ENCODE measurements around the gene ZNF90. TPM values are rescaled to one million over a fixed set of nuclear protein-coding genes. Genes with fewer than 3 reads are reported as not detected.
"Not testable (repeated sequence)": the region's sequence is repeated elsewhere in the genome, so short reads cannot be mapped to it uniquely, and the experiment has no call there.

ZNF90 gene
- total RNA-seq, 1 donor from 2014 or later = 0.94 TPM

DNA sequence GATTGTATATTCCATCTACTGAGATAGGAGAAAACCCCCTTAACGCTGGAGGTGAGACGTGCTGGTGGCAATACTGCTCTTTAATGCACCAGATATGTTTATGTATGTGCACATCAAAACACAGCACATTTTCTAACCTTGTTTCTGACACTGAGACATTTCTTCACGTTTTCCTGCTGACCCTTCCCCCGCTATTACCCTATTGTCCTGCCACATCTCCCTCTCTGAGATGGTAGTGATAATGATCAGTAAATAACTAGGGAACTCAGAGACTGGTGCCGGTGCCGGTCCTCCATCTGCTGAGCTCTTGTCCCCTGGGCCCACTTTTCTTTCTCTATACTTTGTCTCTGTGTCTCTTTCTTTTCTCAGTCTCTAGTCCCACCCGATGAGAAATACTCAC, 5.1 kb downstream of the ZNF90 start:
- intact Hi-C loops (cut with DNase I); DNase-seq (ENCODE audit: low spot score): not testable (repeated sequence)

DNA sequence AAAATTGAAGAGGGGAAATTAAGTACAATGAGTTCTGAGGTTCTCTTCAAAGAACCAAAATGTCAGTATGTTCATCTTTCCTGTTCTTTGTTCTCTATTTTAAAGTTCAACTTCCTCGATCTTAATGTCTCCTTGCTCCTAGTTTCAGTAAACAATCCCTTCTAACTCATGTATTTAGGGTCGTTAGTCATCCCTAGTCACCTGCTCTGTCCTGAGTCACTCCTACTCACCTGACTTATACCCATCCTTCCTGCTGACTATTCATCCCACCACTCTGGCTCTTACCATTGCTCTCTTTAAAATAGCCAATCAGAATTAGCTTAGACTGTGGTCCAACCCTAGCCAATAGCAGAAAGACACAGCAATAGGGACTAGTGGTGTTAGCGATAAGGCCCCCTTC, 24.3 kb downstream of the ZNF90 start:
- intact Hi-C loops (cut with DNase I) = no loop called here
- DNase-seq (ENCODE audit: low spot score) = no peak

DNA sequence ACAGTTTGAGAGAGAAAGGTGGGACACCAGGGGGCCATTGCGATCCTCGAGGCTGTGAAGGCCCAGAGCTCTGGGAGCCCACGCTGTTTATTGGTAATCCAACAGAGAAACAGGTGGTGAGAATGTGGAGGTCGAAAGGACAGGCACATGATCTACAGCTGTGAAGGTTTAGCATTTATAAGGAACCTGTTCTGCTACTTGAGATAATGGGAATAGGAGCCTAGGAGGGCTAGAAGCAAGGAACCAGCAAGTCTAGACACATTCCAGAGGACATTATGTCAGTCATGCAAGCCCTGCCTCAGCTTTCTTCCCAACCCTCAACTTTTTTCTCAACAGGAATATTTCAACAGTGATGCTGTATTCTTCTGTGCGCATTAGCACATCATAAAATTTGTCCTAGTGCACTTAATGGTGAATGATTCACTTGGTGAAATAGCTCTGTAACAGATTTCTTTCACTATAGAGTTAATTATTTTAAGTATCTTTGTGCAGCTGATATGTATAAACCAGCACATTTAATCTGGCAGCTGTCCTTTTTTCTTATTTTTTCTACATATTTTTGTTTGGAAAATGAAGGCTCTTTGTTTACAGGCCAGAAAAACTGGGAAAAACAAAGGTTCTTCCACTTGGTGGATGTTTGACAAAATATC, 25.4 kb downstream of the ZNF90 start:
- no peak for DNase-seq (ENCODE audit: low spot score)
- intact Hi-C loops (cut with DNase I) = no loop called here

DNA sequence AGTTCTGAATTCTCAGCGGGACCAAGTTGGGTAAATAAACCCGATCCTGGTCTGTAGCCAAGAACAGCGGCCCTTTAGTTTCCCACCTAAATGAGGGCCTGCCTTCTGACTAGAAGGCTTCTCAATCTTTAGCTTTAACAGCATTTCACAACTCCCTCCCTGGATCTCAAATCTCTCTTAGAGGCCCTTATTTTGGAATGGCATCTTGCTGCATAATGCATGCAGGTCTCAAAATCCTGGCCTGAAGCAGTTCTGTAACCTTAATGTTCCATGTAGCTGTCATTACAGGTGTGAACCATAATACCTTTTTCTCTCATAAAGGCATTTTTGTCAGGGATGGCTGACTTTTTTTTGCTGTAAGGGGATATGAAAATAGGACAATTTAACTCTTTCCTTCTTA, 29.5 kb downstream of the ZNF90 start:
- intact Hi-C loops (cut with DNase I) = no loop called here
- no peak for DNase-seq (ENCODE audit: low spot score)

DNA sequence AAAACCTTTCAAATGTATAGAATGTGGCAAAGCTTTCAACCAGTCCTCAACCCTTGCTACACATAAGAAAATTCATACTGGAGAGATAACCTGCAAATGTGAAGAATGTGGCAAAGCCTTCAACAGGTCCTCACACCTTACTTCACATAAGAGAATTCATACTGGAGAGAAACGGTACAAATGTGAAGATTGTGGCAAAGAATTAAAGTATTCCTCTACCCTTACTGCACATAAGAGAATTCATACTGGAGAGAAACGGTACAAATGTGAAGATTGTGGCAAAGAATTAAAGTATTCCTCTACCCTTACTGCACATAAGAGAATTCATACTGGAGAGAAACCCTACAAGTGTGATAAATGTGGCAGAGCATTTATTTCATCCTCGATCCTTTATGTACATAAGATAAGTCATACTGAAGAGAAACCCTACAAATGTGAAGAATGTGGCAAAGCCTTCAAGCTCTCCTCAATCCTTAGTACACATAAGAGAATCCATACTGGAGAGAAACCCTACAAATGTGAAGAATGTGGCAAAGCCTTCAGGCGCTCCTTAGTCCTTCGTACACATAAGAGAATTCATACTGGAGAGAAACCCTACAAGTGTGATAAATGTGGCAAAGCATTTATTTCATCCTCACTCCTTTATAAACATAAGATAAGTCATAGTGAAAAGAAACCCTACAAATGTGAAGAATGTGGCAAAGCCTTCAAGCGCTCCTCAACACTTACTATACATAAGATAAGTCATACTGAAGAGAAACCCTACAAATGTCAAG, 40.5 kb downstream of the ZNF90 start:
- DNase-seq (ENCODE audit: low spot score); intact Hi-C loops (cut with DNase I): not testable (repeated sequence)

DNA sequence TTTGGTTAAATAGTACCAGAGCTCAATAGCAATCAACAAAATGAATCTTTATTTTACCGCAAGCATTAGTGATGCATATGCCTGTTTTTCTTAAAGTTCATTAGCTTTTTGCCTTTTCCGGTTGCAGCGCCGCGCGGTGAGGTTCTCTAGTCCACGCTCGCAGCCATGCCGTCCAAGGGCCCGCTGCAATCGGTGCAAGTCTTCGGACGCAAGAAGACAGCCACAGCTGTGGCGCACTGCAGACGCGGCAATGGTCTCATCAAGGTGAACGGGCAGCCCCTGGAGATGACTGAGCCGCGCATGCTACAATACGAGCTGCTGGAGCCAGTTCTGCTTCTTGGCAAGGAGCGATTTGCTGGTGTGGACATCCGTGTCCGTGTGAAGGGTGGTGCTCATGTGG, 47.1 kb downstream of the ZNF90 start:
- intact Hi-C loops (cut with DNase I) = no loop called here

DNA sequence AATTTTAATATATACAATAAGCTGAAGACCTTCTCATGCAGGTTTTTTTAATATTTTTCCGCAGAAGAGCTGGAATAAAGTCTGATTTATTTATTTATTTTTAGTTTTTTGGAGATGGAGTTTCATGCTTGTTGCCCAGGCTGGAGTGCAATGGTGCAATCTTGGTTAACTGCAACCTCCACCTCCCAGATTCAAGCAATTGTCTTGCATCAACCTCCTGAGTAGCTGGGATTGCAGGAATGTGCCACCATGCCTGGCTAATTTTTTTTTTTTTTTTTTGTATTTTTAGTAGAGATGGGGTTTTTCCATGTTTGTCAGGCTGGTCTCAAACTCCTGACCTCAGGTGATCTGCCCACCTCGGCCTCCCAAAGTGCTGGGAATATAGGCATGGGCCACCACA, 55.1 kb downstream of the ZNF90 start:
- intact Hi-C loops (cut with DNase I); DNase-seq (ENCODE audit: low spot score): not testable (repeated sequence)

More for the DNA sequence above, 47.1 kb downstream of the ZNF90 start:
- DNase-seq (ENCODE audit: low spot score) = no peak

DNA sequence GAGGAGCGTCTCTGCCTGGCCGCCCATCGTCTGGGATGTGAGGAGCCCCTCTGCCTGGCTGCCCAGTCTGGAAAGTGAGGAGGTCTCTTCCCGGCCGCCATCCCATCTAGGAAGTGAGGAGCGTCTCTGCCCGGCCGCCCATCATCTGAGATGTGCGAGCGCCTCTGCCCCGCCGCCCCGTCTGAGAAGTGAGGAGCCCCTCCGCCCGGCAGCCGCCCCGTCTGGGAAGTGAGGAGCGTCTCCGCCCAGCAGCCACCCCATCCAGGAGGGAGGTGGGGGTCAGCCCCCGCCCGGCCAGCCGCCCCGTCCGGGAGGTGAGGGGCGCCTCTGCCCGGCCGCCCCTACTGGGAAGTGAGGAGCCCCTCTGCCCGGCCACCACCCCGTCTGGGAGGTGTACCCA, 59.9 kb downstream of the ZNF90 start:
- DNase-seq (ENCODE audit: low spot score); intact Hi-C loops (cut with DNase I): not testable (repeated sequence)

DNA sequence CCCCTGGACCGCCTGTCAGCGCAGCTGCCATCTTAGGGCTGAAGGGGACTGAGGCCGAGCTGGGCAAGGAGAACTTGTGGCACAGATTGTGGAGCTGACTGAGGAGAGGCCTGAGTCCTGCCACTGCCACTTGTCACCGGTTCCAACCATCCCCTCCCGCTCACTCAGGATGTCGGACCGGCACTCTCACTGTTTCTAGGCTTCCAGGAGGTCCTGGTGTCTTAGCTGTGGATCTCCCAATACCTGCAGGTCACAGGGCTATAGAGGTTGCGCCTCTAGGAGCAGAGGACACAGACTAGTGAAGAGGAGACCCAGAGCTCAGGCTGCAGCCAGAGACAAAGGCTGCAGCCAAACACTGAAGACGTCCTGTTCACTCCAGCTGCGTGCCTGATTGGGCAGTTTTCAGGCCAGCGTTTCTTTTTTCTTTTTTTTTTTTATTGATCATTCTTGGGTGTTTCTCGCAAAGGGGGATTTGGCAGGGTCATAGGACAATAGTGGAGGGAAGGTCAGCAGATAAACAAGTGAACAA, 73.9 kb downstream of the ZNF90 start:
- intact Hi-C loops (cut with DNase I) = no loop called here

DNA sequence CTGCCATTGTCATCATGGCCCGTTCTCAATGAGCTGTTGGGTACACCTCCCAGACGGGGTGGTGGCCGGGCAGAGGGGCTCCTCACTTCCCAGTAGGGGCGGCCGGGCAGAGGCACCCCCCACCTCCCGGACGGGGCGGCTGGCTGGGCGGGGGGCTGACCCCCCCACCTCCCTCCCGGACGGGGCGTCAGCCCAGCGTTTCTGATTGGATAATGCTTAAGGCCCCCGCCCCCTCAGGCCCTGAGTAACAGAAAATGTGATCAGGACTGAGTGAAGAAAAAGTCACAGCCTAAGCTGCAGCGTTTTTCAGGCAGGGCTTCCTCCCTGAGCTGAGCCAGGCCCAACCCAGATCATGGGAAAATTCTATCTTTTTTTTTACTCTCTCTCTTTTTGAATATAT, 74.7 kb downstream of the ZNF90 start:
- DNase-seq (ENCODE audit: low spot score); intact Hi-C loops (cut with DNase I): not testable (repeated sequence)

More for the DNA sequence above, 73.9 kb downstream of the ZNF90 start:
- no peak for DNase-seq (ENCODE audit: low spot score)

DNA sequence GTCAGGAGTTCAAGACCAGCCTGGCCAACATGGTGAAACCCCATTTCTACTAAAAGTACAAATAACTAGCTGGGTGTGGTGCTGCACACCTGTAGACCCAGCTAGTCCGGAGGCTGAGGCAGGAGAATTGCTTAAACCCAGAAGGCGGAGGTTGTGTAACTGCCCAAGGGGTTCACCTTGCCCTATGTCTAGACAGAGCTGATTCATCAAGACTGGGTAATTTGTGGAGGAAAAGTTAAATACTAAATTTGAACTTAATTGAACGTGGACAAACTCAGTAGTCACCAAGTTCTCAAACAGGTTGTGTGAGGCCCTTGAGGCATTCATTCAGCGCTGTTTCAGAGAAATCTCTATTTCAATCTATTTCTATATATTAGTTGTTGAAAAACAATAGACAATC, 75.5 kb downstream of the ZNF90 start:
- DNase-seq (ENCODE audit: low spot score) = no peak
- intact Hi-C loops (cut with DNase I) = no loop called here

DNA sequence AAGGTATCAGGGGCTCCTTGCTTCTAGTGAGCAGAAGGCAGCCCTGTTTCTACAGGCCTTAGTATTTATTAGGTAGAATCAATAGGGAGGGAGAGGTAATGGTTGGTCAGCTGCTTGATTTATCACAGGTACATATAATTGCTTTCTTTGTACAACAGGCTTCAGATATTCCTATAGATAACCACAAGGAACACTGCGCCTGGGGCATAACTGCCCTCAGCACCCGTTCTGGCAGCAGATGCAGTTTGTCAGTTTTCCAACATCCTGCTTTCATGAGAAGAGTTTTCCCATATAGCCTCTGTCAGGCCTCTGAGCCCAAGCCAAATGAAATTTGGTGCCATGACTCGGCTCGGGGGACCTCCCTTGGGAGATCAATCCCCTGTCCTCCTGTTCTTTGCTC, 76.8 kb downstream of the ZNF90 start:
- no peak for DNase-seq (ENCODE audit: low spot score)
- intact Hi-C loops (cut with DNase I) = no loop called here

DNA sequence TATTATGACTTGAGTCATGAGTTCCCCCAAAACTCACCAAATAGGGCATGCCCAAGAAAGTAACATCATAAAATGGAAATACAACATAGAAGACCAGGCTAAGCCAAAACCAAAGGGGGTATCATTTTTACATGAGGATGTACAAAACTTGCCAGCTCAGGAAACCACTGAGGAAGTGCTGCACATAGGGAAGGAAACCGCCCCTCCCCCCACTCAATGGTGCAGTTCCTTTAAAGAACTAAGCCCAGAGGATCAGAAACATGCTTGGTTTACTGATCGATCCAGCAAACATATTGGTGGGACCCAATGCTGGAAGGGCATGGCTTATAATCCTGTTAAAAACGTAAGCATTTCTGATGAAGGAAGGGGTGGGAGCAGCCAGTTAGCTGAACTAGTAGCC, 85.0 kb downstream of the ZNF90 start:
- intact Hi-C loops (cut with DNase I) = no loop called here
- peak; percentile 80 for DNase-seq (ENCODE audit: low spot score)

DNA sequence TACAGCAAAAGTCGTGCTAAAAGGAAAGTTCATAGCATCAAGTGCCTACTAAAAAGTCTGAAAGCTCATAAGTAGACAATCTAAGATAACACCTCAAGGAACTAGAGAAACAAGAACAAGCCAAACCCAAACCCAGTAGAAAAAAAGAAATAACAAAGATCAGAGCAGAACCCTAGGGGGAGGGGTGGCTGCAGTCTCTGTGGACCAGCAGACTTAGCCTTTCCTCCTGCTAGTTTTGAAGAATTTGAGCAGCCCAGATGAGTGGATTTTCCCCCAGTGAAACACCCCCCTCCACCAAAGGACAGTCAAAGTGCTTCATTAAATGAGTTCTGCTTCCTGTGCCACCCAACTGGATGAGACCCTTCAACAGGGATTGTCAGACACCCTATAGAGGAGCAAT, 86.7 kb downstream of the ZNF90 start:
- no peak for DNase-seq (ENCODE audit: low spot score)
- intact Hi-C loops (cut with DNase I) = no loop called here

DNA sequence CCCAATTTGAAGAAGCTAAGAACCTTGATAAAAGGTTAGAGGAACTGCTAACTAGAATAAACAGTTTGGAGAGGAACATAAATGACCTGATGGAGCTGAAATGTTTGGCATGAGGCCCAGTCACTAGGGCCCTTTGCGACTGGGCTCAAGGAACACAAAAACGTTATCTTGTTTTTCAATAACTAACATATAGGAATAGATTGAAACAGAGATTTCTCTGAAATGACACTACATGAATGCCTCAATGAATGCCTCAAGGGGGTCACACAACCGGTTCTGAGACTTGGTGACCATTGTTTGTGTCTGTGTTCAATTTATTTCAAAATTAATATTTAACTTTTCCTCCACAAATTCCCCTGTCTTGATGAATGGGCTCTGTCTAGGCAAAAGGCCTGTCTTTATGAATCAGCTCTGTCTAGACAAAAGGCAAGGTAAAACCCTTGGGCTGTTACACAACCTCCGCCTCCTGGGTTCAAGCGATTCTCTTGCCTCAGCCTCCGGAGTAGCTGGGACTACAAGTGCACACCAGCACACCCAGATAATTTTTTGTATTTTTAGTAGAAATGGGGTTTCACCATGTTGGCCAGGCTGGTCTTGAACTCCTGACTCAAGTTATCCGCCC, 88.3 kb downstream of the ZNF90 start:
- DNase-seq (ENCODE audit: low spot score) = no peak
- intact Hi-C loops (cut with DNase I) = no loop called here

DNA sequence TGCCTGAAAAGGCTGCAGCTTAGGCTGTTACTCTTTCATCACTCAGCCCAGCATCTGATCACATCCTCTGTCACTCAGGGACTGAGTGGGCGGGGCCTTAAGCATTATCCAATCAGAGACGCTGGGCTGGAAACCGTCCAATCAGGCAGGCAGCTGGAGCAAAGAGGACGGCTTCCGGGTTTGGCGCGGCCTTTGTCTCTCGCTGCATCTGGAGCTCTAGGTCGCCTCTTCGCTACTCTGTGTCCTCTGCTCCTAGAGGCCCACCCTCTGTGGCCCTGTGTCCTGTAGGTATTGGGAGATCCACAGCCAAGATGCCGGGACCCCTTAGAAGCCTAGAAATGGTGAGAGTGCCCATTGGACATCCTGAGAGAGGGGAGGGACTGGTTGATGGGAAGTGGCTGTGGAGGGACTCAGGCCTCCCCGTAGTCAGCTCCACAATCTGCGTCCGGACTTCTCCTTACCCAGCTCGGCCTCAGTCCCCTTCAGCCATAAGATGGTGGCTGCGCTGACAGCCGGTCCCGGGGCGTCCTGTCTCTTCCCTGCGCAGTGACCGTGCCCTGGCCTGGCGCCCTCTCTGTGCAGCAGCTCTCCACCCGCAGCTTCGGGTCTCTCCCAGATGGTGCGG, 89.3 kb downstream of the ZNF90 start, which contains the start of gene ZNF486:
Gene ZNF486 (plus strand): TSS at position 195 of the 625 bp plus-strand sequence. CDS start 117 bp downstream, at position 312.
- DNase-seq (ENCODE audit: low spot score) = peak; percentile 97
- intact Hi-C loops (cut with DNase I) = no loop called here

DNA sequence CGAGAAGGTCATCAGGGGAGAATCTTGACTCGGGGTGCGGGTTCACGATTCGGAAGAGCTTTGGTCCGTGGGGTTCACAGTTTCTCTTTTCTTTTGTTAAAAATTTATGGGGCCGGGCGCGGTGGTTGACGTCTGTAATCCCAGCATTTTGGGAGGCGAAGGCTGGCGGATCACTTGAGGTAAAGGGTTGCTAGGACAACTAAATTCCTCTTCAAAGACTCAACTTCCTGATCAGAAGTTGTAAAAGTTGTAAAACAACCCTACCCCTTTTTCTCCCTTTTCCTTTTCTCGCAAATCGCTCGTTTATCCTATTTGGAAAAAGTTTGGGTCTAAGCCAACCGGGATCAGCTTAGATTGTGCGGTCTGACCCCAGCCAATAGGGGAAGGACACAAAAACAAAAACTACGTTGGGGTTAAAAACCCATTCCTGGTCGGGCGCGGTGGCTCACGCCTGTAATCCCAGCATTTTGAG, 89.9 kb downstream of the ZNF90 start:
- intact Hi-C loops (cut with DNase I) = no loop called here

More for the DNA sequence above, 89.9 kb downstream of the ZNF90 start:
- no peak for DNase-seq (ENCODE audit: low spot score)

All from cardiac septum (tissue), 1 donor.